GM12892 (cell line): ENCODE data around the gene LRRTM4.
"Not testable (repeated sequence)": the region's sequence is repeated elsewhere in the genome, so short reads cannot be mapped to it uniquely, and the experiment has no call there.

ENCODE experiments used
- POLR2A ChIP-seq: IDR thresholded peaks from 2 replicates; pipeline ENCODE4 v1.6.1; 2011; ENCODE audit warnings: low read depth, low read length, control low read depth
- TAF1 ChIP-seq: IDR thresholded peaks from 2 replicates; pipeline ENCODE4 v1.6.1; 2011; ENCODE audit warnings: low read depth, mild to moderate bottlenecking, control low read depth, low read length, borderline replicate concordance

DNA sequence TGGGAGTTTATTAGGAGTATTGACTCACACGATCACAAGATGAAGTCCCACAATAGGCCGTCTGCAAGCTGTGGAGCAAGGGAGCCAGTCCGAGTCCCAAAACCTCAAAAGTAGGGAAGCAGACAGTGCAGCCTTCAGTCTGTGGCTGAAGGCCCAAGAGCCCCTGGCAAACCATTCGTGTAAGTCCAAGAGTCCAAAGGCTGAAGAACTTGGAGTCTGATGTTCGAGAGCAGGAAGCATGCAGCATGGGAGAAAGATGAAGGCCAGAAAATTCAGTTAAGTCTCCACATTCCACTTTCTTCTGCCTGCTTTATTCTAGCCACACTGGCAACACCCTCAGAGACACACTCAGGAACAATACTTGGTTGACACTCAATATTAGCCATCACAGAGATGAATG, 492.9 kb downstream of the LRRTM4 start:
- TF ChIP-seq POLR2A, TAF1: not testable (repeated sequence)
